ENCODE results near the gene GPR146.

Gene GPR146

DNA sequence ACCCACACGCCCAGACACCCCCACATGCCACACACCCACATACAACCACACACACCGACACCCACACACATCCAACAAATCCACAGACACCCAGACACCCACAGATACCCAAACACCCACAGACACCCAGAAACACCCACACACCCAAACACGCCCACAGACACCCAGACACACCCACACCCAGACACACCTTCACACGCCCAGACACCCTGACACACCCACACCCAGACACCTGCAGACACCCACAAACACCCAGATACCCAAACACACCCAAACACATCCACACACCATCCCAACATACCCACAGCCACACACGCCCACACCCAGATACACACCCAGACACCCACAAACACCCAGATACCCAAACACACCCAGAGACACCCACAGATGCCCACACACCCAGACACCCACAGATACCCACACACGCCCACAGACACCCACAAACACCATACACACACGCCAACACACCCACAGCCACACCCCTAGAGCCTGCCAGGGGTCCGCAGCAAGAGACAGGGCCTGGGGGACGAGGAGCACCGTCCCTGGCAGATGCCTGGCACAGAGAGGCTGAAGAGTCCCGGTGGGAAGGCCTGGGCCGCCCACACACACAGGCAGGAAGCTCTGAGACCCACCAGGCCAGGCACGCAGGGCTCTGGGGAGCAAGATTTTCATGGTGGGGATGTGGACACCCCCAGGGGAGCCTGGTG, 32.9 kb upstream of the GPR146 start:
- DNase-seq: no peak

DNA sequence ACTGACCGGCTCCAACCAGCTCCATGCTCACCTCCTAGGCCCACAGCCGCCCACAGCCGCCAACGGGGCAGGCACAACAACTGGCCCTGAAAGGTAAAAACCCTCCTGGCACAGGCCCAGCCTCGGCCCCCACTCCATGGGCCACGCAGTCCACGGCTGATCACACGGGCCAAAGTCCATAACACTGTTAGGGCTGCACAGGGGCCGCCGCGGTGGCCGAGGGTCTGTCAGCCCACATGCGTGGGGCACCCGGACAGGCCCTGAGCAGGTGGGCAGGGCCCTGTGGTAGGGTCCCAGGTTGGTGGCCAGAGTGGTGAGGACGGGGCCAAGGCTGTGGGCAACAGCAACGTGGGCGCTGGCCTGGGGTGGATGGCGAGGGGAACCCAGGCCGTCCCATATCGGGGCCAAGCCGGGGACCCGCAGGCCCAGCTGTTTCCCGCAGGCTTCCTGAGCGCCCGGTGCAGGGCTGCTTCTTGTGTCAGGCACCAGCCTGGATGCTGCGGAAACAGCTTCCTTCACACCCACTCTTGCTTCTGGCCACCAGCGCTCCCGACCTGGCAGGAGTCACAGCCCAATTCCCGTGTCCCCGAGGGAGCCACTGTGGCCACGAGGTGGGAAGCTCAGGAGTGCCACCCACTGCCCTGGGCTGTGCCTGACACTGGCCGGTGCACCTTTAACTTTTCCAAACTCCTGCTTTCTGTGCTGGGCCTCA, 32.2 kb upstream of the GPR146 start:
- no peak for DNase-seq

DNA sequence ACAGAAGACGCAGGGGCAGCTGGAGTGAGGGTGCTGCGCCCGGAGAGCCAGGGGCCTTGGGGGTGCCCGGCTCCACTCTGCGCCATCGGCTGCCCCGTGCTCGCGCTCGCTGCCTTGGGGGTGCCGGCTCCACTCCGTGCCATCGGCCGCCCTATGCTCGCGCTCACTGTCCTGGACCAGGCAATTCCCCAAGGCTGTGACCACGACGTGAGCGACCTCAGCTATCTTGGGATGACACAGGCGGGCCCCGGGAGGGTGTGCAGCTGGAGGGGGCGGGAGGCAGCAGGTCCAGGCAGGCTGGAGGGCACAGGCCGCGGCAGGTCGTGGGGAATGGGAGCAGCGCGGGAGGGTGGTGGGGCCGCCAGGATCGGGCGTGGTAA, 31.6 kb upstream of the GPR146 start:
- no peak for DNase-seq

DNA sequence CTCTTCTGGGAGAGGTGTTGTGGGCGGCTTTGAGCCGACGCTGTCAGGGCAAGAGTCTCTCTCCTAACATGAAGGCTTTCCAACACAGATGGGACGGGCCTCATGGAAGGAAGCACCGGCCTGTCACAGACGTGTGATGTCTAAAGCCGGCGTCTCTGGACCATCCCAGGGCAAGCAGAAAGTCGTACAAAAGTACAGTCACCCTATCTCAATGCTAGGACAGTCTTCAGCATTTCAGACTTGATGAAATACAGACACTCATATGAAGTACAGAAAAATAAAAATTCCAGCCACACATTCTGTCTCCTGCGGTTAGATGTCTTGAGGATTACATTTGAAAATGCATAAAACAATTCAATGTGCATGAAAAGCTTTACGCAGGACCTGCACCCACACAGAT, 30.8 kb upstream of the GPR146 start:
- DNase-seq: no peak

DNA sequence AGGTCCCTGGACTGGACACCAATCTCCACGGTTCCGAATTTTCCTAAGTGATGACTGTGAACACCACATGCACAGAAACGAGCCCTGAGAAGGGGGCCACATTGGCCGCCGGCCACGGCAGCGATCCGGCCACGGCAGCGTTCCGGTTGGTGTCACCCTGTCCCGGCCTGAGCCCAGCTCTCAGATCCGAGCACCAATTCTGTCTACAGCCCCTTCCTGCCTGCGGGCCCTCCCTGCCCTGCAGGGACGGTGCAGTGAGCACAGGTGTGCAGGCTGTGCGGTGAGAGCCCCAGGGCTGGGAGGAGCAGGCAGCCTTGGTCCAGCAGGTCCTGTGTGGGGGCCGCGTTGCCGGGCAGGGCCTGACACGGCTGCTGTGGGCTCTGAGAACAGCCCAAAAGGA, 29.7 kb upstream of the GPR146 start:
- no peak for DNase-seq

DNA sequence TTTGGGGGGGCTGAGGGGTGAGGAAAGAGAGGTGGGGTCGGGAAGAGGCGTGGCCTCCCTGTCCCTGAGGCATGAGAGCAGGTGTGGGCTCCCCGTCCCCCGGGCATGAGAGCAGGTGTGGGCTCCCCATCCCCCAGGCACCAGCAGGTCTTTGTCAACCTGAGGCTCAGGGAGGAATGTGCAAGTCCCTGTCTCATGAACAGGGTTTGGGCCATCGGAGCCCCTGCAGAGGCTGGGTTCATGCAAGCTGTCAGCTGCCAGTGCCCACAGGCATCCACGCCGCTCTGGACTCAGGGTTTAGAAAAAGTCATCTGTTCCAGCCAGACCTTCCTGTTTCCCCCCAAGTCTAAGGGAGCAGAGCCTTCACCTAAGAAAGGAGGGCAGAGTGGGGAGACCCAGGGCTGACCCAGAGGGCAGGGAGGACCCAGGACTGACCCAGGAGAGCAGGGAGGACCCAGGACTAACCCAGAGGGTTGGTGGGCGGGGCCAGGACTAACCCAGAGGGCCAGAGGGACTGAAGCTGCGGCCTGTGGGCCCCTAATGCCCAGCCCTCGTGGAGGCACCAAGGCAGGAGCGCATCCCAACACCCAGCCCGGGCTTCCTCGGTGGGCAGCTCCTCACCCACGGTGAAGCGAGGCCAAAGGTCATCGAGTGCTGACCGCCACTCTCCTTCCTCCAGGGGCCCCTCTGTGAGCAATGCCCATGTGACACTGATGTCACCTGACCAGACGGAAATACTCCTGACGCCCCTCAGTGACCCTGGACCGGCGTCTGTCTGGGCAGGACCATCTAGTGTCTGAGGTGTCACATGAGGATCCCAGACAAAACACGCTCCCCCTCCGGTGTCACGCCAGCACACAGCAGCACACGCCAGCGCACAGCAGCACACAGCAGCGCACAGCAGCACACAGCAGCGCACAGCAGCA, 28.9 kb upstream of the GPR146 start:
- DNase-seq: no peak

DNA sequence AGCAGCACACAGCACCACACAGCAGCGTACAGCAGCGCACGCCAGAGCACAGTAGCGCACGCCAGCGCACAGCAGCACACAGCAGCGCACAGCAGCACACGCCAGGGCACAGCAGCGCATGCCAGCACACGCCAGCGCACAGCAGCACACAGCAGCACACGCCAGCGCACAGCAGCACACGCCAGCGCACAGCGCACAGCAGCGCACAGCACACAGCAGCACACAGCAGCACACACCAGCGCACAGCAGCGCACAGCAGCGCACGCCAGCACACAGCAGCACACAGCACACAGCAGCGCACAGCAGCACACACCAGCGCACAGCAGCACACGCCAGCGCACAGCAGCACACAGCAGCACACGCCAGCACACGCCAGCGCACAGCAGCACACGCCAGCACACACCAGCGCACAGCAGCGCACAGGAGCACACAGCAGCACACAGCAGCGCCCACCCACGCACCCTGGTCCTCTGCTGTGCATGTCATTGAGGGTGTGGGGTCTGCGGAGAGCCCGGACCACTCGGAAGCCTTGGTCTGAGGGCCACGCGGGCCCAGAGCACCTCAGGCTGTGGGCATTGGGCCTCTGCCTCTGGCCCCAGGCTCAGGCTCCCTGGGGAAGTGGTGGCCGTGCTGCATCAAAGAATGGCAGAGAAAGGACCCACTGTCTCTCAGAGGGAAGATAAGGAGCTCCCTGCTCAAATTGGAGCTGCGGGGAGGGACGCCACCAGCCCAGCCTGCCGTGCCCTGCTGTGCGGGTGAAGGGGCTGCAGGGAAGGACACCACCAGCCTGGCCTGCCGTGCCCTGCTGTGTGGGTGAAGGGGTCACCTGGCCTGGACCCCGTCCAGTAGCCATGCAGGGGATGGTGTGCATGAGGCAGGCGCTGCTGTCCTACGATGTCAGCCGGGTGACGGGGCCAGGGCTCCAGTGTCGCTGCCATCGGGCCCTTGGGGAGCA, 27.5 kb upstream of the GPR146 start:
- no peak for DNase-seq

DNA sequence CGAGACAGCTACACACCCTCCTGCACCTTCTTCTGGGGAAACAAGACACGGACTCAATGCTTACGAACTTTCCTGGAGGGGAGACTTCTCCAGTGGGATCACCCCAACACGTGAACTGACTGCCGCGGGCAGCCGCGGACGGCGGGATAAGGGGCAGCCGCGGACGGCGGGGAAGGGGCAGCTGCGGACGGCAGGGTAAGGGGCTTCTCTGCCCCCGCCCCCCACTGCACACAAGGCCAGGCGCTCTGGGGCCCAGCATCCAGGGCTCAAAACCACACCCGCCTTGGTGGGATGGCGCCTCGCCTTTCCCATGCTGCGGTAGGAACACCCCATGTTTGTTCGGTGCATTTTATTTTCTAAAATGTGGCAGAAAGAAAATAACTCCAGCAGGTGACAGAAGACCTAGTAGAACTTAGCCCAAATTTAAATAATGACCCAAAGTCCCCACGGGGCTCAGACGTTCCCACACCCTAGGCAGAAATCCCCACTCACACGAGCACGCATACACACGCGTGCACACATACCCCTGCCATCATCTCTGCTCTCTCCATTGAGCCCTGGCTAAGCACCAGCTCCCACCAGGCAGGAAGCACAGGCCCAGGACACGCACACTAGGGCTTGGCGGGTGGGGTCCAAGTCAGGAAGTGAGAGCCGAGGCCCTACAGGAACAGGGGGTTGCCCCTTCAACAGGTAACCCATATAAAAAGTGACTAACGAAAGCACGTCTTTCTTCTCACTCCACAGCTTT, 26.6 kb upstream of the GPR146 start:
- DNase-seq: no peak

DNA sequence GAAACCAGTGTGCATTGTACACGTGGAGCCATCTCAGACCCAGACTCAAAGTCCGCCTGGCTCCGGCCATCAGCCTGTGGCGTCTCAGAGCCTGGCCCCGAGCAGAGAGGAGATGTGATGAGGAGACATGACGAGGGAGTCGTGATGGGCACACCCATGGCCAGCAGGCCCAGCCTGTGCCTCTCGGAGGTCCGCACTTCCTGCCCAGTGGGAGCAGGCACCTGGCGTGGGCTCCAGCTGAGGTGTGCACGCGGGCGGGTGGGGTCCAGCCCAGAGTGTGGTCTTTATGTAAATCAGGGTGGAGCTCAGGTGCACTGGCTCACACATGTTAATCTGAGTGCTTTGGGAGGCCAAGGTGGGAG, 26.0 kb upstream of the GPR146 start:
- no peak for DNase-seq

DNA sequence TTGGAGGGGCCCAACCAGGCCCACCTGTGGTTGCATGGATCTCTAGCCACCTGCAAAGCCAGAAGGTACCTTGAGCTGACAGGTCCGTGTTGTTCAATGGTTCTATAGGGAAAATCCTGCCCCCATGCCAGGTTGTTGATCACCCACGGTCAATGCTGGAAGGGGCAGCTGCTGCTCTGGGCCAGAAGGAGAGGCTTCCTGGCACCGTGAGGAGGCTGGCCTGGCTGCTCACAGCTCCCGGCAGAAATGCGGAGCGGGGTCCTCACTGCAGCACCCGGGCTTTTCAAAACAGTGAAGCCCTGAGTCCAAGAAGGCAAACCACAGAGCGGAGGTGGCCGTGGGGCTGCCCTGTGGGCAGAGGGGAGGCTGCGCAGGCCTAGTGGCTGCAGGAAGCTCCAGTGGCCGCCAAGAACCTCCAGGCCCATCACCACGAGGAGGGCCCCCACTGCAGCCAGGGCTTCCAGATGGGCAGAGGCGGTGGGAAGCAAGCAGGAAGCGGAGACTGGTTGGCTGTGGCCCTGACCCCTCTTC, 25.0 kb upstream of the GPR146 start:
- DNase-seq: no peak

DNA sequence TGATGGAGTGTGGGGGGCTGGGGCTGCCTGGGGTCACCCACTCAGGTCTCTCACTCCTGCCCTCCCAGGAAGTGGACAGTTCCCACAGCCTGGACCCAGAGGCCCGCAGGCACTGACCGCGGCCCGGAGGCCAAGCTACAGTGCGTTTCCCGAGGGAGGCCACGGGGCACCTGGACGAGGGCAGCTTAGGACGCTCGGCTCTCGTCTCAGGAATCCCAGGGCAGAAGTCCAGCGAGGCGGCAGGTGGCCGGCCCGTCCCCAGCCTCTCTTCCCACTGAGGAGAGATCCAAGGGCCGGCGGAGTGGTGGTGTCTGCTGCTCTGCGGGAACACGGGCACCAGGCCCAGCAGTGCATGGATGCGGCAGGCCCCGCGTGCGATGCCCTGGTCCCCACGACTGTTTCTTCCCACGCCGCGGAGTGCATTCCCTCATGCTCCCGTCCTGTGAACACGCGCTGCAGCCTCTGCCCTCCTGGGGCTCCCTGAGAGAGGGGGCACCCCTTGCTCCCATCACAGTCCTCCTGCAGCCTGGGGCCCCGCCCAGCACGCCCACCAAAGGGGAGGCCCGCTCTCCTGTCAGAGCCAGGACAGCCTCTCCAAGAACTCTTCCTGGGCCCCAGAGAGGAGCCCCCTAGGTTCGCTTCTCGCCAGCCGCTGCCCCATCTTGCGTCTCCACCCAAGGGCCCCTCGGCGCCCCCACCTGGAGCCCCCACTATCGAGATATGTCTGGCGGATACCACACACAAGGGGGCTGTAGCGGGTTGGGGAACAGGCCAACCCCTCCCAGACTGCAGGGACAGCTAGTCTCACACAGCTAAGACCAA, 24.3 kb upstream of the GPR146 start:
- DNase-seq: no peak

DNA sequence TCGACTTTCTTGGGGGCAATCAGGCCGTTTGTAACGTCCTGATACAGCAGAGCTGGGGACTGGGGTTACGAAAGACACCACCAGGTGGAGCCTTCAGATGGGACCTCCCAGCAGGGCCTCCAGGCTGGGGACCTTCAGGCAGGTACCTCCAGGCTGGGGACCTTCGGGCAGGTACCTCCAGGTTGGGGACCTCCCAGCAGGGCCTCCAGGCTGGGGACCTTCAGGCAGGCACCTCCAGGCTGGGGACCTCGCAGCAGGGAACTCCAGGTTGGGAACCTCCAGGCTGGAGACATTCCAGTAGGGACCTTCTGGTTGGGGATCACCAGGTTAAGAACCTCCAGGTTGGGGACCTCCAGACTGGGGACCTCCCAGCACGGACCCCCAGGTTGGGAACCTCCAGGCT, 23.5 kb upstream of the GPR146 start:
- DNase-seq: no peak

DNA sequence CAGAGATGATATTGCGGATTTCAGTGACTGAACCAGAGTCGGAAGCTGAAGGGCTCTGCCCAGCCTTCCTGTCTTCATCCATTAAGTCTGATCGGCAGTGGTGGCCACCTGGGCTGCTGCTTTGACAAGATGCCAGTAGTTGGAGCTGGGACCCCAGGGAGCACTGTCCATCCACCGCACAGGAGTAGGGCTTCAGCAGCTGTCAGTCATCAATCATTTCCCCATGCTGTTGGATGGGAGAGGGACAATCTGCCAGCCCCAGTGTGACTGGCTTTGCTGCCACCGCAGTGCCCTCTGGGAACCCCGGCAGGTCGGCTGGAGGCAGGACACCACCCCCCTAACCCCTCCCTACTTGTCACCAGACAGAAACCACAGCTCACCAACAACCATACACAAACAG, 23.0 kb upstream of the GPR146 start:
- DNase-seq: no peak

DNA sequence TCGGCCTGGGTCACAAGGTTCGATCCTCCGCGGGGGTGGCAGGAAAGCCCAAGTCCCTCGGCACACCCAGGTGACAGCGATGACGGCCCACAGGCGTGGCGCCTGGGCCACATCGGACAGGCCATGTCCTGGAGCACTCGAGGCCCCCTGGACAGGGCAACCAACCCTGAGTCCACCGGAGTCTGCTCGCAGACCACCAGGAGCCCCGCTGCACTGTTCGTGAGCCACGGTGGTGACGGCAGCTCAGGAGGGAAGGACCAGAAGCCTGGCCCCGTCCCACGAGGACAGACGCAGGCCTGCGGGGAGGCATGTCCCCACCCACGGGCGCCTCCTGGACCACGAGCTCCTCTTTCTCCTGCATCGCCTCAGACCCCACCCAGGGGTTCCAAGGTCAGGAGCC, 22.4 kb upstream of the GPR146 start:
- no peak for DNase-seq

DNA sequence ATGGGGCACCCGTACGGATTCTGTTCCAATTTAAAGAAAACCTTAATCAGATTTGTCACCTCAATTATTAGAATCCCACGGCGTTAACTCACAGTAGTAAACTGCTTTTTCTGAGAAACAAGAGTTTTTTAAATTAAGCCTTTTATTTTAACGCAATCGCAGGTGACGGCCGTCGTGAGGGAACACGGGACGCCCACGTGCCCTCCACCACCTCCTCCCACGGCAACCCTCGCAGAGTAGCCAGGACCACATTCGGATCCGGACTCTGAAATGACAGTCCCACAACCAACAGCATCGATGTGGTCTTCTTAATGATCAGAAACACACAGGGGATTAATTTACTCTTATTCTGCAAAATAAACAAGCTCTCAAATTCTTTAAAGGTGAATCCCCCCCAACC, 22.0 kb upstream of the GPR146 start:
- DNase-seq: no peak

DNA sequence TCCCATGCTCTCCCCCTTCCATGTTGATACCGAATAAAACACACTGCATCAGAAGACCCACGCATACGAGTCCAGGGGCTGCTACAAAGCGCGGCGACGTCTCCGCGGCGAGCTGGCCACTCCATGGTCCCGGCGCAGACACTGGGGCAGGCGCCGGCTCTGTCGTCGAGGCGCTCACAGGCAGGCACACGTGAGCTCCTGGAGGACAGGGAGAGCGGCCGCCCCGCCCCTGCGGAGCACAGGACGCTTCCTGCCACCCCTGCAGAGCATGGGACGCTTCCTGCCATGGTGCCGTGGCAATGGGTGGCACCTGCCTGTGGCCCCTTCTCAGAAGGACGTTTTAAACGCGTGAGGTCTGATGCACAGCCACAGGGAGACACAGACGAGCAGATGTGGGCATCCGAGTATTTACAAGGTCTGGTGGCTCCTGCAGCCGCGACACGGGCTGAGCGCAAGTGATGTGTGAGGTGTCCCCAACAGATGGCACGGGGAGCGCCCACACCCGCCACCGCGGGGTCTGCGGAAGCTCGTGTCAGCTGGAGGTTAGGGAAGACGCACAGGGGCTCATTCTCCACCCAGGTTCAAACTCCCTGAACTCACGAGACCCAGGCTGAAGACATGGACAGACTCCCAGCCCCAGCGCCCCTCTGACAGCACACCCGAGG, 21.4 kb upstream of the GPR146 start:
- no peak for DNase-seq

DNA sequence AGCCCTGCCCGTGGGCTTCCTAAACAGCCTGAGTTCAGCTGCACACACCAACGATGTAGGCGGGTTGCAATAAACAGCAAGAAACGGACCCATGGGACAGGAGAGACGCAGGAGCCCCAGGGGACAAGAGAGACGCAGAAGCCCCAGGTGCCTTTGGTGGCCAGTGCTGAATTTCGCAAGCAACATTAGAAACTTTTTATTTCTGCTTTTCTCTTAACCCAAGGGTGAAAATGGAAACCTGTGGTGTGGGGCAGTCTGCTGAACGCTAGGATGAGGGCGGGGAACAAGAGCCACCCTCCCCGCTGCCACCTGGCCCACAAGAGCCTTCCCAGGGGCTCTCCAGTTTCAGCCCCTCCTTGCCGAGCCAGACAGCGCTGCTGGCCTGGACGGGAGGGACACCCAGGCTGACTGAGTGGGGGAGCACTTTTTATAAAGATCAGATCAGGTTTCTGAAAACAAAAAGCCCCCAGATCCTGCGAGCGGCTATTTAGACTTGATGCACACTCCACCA, 20.0 kb upstream of the GPR146 start:
- no peak for DNase-seq

DNA sequence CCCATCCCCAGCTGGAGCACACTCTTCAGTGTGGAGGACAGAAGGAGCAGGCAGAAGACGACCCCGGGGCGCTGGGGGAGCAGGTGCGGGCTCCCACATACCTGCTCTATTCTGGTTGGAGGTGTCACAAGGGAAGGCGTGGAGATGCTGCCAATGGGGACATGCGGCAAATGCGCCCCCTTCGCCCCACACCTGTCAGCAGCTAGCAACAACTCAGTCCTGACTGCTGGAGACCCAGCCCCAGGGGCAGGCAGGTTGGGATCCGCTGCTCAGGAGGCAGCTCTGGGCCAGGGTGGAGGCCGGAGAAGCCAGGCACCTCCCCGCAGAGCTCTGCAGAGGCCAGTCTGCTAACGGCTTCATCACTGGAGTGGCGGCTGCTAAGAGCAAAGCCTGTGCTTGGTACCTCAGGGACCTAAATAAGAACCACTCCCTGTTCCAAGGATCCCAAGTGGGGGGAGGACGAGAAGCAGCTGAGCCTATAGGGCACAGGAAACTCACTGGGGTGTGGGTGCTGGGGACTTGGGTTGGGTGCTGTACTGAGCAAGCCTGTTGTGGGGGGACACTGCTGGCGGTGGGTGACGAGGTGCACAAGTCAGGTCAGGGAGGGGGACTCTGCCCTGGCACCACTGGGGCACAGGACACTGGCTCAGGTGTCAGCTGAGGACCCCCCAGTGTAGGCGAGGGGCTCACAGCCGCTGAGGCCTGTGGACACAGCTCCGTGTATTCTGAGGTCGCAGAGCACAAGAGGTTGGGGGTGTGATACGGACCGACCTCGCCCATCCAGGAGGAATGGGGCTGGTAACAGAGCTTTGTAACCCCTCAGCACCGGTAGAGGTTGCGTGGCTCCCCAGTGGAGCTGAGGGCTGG, 19.2 kb upstream of the GPR146 start:
- no peak for DNase-seq
